Neural progenitor cell (in vitro differentiated cells): ENCODE data around the gene SMIM10L1. TPM values are rescaled to one million over a fixed set of nuclear protein-coding genes. Genes with fewer than 3 reads are reported as not detected.
A peak's percentile ranks its signal among the peaks of the same experiment; 100 is the strongest.

Experiments used
- DNase-seq: peaks from one replicate; pipeline ENCODE4 v3.0.0-alpha.2; 2016; ENCODE audit warnings: low spot score
- H2AFZ ChIP-seq: fragments of 200-600 bp; sonication (generic); replicated peaks from 2 replicates; pipeline ENCODE4 v1.6.1; 2016; ENCODE audit warnings: antibody characterized with exemption
- H3F3A ChIP-seq: fragments of 200-600 bp; sonication (generic); 2 replicates; pipeline ENCODE4 v1.6.1; 2016; ENCODE audit warnings: antibody characterized with exemption, low read depth
- H3K27ac ChIP-seq: fragments of 200-600 bp; sonication (generic); 2 replicates; pipeline ENCODE4 v1.5.1; 2016; ENCODE audit warnings: mild to moderate bottlenecking
- H3K27me3 ChIP-seq: fragments of 200-600 bp; sonication (generic); 2 replicates; pipeline ENCODE4 v1.6.1; 2016; ENCODE audit warnings: mild to moderate bottlenecking, moderate library complexity
- H3K36me3 ChIP-seq: fragments of 200-600 bp; sonication (generic); 2 replicates; pipeline ENCODE4 v1.5.1; 2016
- H3K4me1 ChIP-seq: fragments of 200-600 bp; sonication (generic); 2 replicates; pipeline ENCODE4 v1.6.1; 2016; ENCODE audit warnings: mixed run types
- H3K4me2 ChIP-seq: fragments of 200-600 bp; sonication (generic); 2 replicates; pipeline ENCODE4 v1.6.1; 2016
- H3K4me3 ChIP-seq: fragments of 200-600 bp; sonication (generic); 2 replicates; pipeline ENCODE4 v1.5.1; 2016
- H3K79me2 ChIP-seq: fragments of 200-600 bp; sonication (generic); 2 replicates; pipeline ENCODE4 v1.6.1; 2016; ENCODE audit warnings: low read depth
- H3K9ac ChIP-seq: fragments of 200-600 bp; sonication (generic); 2 replicates; pipeline ENCODE4 v1.6.1; 2016
- H3K9me3 ChIP-seq: fragments of 200-600 bp; sonication (generic); 2 replicates; pipeline ENCODE4 v1.5.1; 2016; ENCODE audit warnings: low read depth
- H4K20me1 ChIP-seq: fragments of 200-600 bp; sonication (generic); 2 replicates; pipeline ENCODE4 v1.6.1; 2016; ENCODE audit warnings: low read depth
- H3K27ac Mint-ChIP-seq: 3 replicates; pipeline ENCODE4 v1.8.0; 2021; ENCODE audit warnings: mixed read lengths
- H3K27me3 Mint-ChIP-seq: 2 replicates; pipeline ENCODE4 v1.8.0; 2022; ENCODE audit warnings: low read depth, mild to moderate bottlenecking, inconsistent platforms, moderate library complexity, mixed read lengths; ENCODE audit not compliant: insufficient read depth
- H3K36me3 Mint-ChIP-seq: 3 replicates; pipeline ENCODE4 v1.8.0; 2021; ENCODE audit warnings: mixed read lengths
- H3K4me1 Mint-ChIP-seq: 3 replicates; pipeline ENCODE4 v1.8.0; 2021; ENCODE audit warnings: mixed read lengths
- H3K4me3 Mint-ChIP-seq: 3 replicates; pipeline ENCODE4 v1.8.0; 2021; ENCODE audit warnings: mild to moderate bottlenecking, moderate library complexity, mixed read lengths
- H3K9me3 Mint-ChIP-seq: 3 replicates; pipeline ENCODE4 v1.8.0; 2020; ENCODE audit warnings: mixed read lengths
- EZH2 ChIP-seq: fragments of 200-600 bp; sonication (generic); IDR thresholded peaks from 2 replicates; pipeline ENCODE4 v1.6.1; 2017; ENCODE audit warnings: antibody characterized with exemption, mild to moderate bottlenecking, moderate library complexity
- EZH2phosphoT487 ChIP-seq: fragments of 200-600 bp; sonication (generic); IDR thresholded peaks from 2 replicates; pipeline ENCODE4 v1.6.1; 2017; ENCODE audit warnings: antibody characterized with exemption
- total RNA-seq: library from RNA; depleted of rRNA; stranded (reverse); fragments of >200 nt; gene quantifications from 2 replicates; pipeline ENCODE4 v1.2.3, GENCODE V29; 2015; ENCODE audit warnings: low replicate concordance
- TF ChIP-seq, protein P1 (sequence below): fragments of 200-600 bp; sonication (generic); IDR thresholded peaks from 2 replicates; pipeline ENCODE4 v1.5.1; 2017; ENCODE audit warnings: antibody characterized with exemption, mild to moderate bottlenecking

The SMIM10L1 gene
- total RNA-seq, 1 donor from 2014 or later = 16.3 TPM

DNA sequence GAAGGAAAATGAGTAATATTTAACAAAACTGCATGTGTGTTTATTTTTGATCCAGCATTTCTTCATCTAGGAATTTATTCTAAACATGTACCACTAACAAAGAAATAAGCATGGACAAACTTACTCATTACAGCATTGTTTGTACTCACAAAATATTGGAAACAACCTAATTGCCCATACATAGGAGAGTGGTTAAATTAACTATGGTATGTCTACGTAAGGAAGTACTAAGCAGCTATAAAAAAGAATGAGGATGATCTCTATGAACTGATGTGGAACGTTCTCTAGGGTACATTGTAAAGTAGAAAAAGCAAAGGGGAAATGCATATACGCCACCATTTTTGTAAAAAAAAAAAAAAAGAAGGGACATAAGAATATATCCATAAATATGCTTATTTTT is 33.2 kb downstream of the SMIM10L1 start:
- H3K9ac ChIP-seq = no peak overlapping the region
- no peaks in the 10 kb centered on the region for H3K9me3 ChIP-seq
- Mint-ChIP-seq H3K9me3 (peaks cover 6% of the 10 kb centered on the region), H3K4me3 (no peak overlapping the region), H3K4me1 (peaks cover 3% of the 10 kb centered on the region), H3K27me3 (no peaks in the 10 kb centered on the region), H3K36me3 (no peaks in the 10 kb centered on the region), H3K27ac (no peak overlapping the region)
- no peaks in the 10 kb centered on the region for H3K36me3 ChIP-seq
- no peak for TF ChIP-seq EZH2
- TF ChIP-seq EZH2phosphoT487 = no peak
- TF ChIP-seq, protein P1, sequence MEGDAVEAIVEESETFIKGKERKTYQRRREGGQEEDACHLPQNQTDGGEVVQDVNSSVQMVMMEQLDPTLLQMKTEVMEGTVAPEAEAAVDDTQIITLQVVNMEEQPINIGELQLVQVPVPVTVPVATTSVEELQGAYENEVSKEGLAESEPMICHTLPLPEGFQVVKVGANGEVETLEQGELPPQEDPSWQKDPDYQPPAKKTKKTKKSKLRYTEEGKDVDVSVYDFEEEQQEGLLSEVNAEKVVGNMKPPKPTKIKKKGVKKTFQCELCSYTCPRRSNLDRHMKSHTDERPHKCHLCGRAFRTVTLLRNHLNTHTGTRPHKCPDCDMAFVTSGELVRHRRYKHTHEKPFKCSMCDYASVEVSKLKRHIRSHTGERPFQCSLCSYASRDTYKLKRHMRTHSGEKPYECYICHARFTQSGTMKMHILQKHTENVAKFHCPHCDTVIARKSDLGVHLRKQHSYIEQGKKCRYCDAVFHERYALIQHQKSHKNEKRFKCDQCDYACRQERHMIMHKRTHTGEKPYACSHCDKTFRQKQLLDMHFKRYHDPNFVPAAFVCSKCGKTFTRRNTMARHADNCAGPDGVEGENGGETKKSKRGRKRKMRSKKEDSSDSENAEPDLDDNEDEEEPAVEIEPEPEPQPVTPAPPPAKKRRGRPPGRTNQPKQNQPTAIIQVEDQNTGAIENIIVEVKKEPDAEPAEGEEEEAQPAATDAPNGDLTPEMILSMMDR = no peak
- H3F3A ChIP-seq = no peaks in the 10 kb centered on the region
- H3K27ac ChIP-seq = no peak overlapping the region
- peaks cover 3% of the 10 kb centered on the region for H3K4me1 ChIP-seq
- H3K27me3 ChIP-seq = no peaks in the 10 kb centered on the region
- H2AFZ ChIP-seq = no peak overlapping the region
- no peaks in the 10 kb centered on the region for H4K20me1 ChIP-seq
- no peak overlapping the region for H3K4me2 ChIP-seq
- H3K4me3 ChIP-seq = no peak overlapping the region
- H3K79me2 ChIP-seq = no peaks in the 10 kb centered on the region
- no peak for DNase-seq

DNA sequence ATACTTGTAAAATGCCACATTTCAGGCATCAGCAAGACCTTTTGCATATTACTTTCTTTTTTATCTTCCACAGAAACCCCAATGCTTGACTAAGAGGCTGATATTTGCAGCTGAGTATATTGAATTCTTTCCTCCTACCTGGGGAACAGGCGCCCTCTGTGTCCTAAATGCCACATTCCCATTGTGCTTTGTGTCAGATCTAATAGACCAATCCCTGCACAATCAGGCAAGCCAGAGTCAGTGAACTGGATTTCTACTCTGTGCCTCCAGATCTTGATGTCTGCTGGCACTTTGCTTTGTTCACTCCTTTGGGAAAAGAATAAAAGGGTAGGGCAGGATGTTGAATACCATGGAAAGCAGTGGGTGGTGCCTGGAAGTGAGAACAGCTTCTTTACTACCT is 38.1 kb downstream of the SMIM10L1 start:
- Histone ChIP-seq H3K27me3 (no peaks in the 10 kb centered on the region), H3K79me2 (no peaks in the 10 kb centered on the region), H3K36me3 (no peaks in the 10 kb centered on the region), H3K4me3 (no peak overlapping the region), H2AFZ (no peak overlapping the region), H3K9me3 (no peaks in the 10 kb centered on the region), H4K20me1 (no peaks in the 10 kb centered on the region), H3K4me2 (peak overlapping the region; percentile 38), H3K27ac (no peak overlapping the region), H3F3A (no peaks in the 10 kb centered on the region), H3K4me1 (peaks cover 7% of the 10 kb centered on the region), H3K9ac (no peak overlapping the region)
- H3K27ac Mint-ChIP-seq = no peak overlapping the region
- no peaks in the 10 kb centered on the region for H3K27me3 Mint-ChIP-seq
- H3K4me3 Mint-ChIP-seq = no peak overlapping the region
- no peak for TF ChIP-seq EZH2
- TF ChIP-seq, protein P1 = peak; percentile 35
- peaks cover 3% of the 10 kb centered on the region for H3K9me3 Mint-ChIP-seq
- peak; percentile 68 for DNase-seq
- no peaks in the 10 kb centered on the region for H3K36me3 Mint-ChIP-seq
- peaks cover 6% of the 10 kb centered on the region for H3K4me1 Mint-ChIP-seq

Other genes with a start within 250 kb of the SMIM10L1 start
- not detected in 2 replicates for gene PRH2, start 242.0 kb upstream of the SMIM10L1 start, total RNA-seq
- gene TAS2R14, start 231.9 kb upstream of the SMIM10L1 start, total RNA-seq = 4.1 and 7.0 TPM in 2 replicates
- gene TAS2R50, start 184.3 kb upstream of the SMIM10L1 start, total RNA-seq = 2.4 and 12.1 TPM in 2 replicates
- 6.4 and 7.4 TPM in 2 replicates for gene TAS2R20, start 172.9 kb upstream of the SMIM10L1 start, total RNA-seq
- 7.7 and 9.7 TPM in 2 replicates for gene TAS2R19, start 148.6 kb upstream of the SMIM10L1 start, total RNA-seq
- gene TAS2R31, start 139.8 kb upstream of the SMIM10L1 start, total RNA-seq = 7.8 and 13.2 TPM in 2 replicates
- gene TAS2R46, start 108.9 kb upstream of the SMIM10L1 start, total RNA-seq = 1.9 and 3.5 TPM in 2 replicates
- gene TAS2R43, start 78.9 kb upstream of the SMIM10L1 start, total RNA-seq = 2.5 and 4.0 TPM in 2 replicates
- gene TAS2R30, start 36.5 kb upstream of the SMIM10L1 start, total RNA-seq = 7.9 and 13.1 TPM in 2 replicates
- not detected in 2 replicates for gene TAS2R42, start 15.7 kb downstream of the SMIM10L1 start, total RNA-seq
- gene PRB3, start 98.5 kb downstream of the SMIM10L1 start, total RNA-seq = not detected in 2 replicates
- not detected in 2 replicates for gene PRB4, start 139.2 kb downstream of the SMIM10L1 start, total RNA-seq
- gene PRB2, start 224.4 kb downstream of the SMIM10L1 start, total RNA-seq = not detected in 2 replicates